Psoas muscle (tissue), 8 donors: ENCODE measurements around the gene LSMEM2. TPM values are rescaled to one million over a fixed set of nuclear protein-coding genes. Genes with fewer than 3 reads are reported as not detected.
A peak's percentile ranks its signal among the peaks of the same experiment; 100 is the strongest.

Experiments
- ATAC-seq, 4 donors: fragments of 200-7000 bp; cut with Tn5 transposase; one replicate each; pipeline ENCODE4 v1.9.1; 2020; ENCODE audit warnings: moderate library complexity in 3 of 4, mild to moderate bottlenecking in 2 of 4
- DNase-seq, 2 donors: peaks; one replicate each; pipeline ENCODE4 v3.0.0-alpha.2; 2020
- H3K27ac ChIP-seq: fragments of 200-600 bp; one replicate; pipeline ENCODE4 v1.8.0; 2022
- H3K27me3 ChIP-seq, 3 donors: fragments of 200-600 bp in 1 of 3; one replicate each; pipeline versions ENCODE4 v1.6.1 to v1.8.0; 2013 to 2022; ENCODE audit warnings: low read length in 2 of 3, mild to moderate bottlenecking in 2 of 3, moderate library complexity in 1 of 3; ENCODE audit not compliant: insufficient read depth in 3 of 3
- H3K36me3 ChIP-seq, 2 donors: fragments of 200-600 bp in 1 of 2; one replicate each; pipeline versions ENCODE4 v1.6.1 to v1.8.0; 2013 to 2022; ENCODE audit warnings: low read depth in 1 of 2, mild to moderate bottlenecking in 1 of 2, moderate library complexity in 1 of 2; ENCODE audit not compliant: insufficient read depth in 1 of 2
- H3K4me1 ChIP-seq: fragments of 200-600 bp; one replicate; pipeline ENCODE4 v1.8.0; 2022
- H3K4me3 ChIP-seq: fragments of 200-600 bp; one replicate; pipeline ENCODE4 v1.8.0; 2022; ENCODE audit warnings: mild to moderate bottlenecking
- H3K9me3 ChIP-seq: fragments of 200-600 bp; one replicate; pipeline ENCODE4 v1.8.0; 2022
- WGBS, 3 donors: extraction: QIAGEN DNeasy Blood & Tissue Kit; methylation state at CpG; one replicate each; pipeline versions ENCODE4 v1.1.6 to v1.1.7; 2013; 5-methylcytosine and 5-hydroxymethylcytosine counted together
- intact Hi-C, 2 donors: fragments of 100-400 bp; cut with DNase I; formaldehyde crosslinking; loops; one replicate each; pipeline versions ENCODE4 v1.11.0 to v1.14.2; 2022
- polyA plus RNA-seq, 3 donors: library from polyadenylated mRNA; stranded (reverse); fragments of 200-250 nt; gene quantifications; one replicate each; pipeline ENCODE4 v1.2.3, GENCODE V29; 2013
- total RNA-seq, 4 donors: library from RNA; stranded (reverse); fragmentation: NEBNext Ultra II Directional in 2 of 4; extraction: Animal tissue kit (Norgen Biotek cat#: 25700) in 2 of 4; gene quantifications; one replicate each; pipeline versions ENCODE4 v1.2.1 to v1.2.4, GENCODE V29; 2021 to 2023
- TF ChIP-seq, protein P1 (sequence below): fragments of 200-600 bp; IDR thresholded peaks from one replicate; pipeline ENCODE4 v1.8.0; 2022; ENCODE audit warnings: antibody characterized with exemption
- donor health status: healthy with polysubstance abuse.
- donor health status: DM: no; HTN: no; CAD: no; lungs with moderate emphysema.
- donor health status: Bipolar disorder and iron deficiency.
- donor health status: healthy.
- donor health status: DM: yes; HTN: yes; CAD: no.
- donor health status: DM: no; HTN: no; CAD: no.
- donor health status: DM: no; HTN: no; CAD: no.
- donor health status: DM: yes; HTN: yes; CAD: no.

LSMEM2 gene
- total and polyA plus RNA-seq, 7 donors: 0.61 to 13.1 (median 1.1) TPM

DNA sequence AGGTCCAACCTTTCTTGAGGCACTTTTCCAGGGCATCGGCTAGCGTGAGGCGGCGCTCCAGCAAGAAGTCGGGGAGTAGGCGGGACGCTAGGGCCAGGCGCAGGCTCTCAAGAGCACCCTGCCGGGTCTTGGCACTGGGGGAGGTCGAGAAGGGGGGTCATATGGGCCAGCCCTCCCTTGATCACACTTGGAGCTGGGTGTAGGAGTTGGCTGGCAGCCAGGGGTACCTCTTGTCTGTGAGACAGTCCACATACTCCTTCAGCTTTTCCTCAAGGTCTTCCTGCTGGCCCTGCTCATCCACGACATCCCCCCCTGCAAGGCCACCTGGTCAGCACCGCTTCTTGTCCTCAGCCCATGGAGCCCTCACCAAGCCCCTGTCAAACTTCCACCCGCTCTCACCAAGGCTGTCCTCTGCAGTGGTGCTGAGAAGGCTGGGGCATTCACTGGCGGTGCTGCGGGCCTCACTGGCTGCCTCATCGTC, 11.3 kb downstream of the LSMEM2 start:
- Histone ChIP-seq H3K4me3 (no peak overlapping the region), H3K27ac (no peak overlapping the region), H3K27me3 (no peaks in the 10 kb centered on the region), H3K36me3 (peaks cover 14 to 46% of the 10 kb centered on the region in 2 donors), H3K4me1 (peaks cover 20% of the 10 kb centered on the region), H3K9me3 (no peaks in the 10 kb centered on the region)
- no peak for ATAC-seq
- intact Hi-C loops: no loop called here
- DNase-seq: no peak
- TF ChIP-seq, protein P1, sequence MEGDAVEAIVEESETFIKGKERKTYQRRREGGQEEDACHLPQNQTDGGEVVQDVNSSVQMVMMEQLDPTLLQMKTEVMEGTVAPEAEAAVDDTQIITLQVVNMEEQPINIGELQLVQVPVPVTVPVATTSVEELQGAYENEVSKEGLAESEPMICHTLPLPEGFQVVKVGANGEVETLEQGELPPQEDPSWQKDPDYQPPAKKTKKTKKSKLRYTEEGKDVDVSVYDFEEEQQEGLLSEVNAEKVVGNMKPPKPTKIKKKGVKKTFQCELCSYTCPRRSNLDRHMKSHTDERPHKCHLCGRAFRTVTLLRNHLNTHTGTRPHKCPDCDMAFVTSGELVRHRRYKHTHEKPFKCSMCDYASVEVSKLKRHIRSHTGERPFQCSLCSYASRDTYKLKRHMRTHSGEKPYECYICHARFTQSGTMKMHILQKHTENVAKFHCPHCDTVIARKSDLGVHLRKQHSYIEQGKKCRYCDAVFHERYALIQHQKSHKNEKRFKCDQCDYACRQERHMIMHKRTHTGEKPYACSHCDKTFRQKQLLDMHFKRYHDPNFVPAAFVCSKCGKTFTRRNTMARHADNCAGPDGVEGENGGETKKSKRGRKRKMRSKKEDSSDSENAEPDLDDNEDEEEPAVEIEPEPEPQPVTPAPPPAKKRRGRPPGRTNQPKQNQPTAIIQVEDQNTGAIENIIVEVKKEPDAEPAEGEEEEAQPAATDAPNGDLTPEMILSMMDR: no peak
- 82 to 91% (median 84%) methylated on average over 16 of the region's 16 CpGs for WGBS, 3 donors

DNA sequence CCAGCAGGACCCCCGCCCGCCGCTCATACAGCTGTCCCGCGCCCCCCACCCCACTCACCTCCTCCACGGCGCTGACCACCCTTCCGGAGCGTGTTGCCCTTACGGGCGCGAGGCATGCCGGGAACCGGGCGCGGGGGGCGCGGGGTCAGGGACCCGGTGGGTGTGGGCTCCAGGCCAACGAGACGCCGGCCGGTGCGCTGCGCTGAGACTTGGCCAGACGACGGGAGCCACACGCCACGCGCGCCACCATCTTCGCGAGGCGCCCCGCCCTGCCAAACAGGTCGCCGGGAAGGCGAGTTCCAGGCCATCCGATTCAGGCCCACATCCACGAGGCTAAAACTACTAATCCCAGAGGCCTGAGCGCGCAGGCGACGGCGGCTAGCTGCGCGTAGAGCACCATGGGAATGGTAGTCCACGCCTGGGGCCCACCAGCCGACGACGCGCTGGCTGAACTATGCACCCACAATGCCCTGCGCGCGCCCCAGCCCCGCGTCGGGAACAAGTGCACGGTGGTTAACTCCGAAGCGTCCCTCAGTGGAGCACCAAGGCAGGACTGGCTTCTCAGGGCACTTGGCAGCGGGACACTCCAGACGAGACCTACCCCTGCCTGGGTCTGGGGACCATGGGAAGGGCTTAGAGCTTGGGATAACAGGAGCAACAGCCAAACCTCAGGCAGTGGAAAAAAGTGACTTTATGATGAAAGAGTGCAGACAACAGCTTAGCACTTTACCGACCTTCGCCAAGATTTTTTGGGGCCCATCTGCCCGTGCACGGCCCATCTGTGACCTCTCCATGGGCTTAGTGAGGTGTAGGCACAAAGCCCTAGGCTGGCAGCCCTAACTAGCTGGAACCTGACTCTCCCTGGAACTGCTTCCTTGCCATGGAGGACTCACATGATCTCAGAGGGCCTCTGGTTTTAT, 13.5 kb downstream of the LSMEM2 start, which contains the start of gene IFRD2:
IFRD2 (minus strand) TSS at position 271 of the 920 bp plus-strand sequence; CDS start at position 116, 155 bp downstream.
- peak; percentile 97 to 99 for DNase-seq
- intact Hi-C loops: no loop called here
- peak within 1 kb of the TSS; percentile 96 for H3K4me3 ChIP-seq
- ATAC-seq: peak; percentile 90 to 92 (median 91)
- no peaks in the 10 kb centered on the region for H3K9me3 ChIP-seq
- peak within 1 kb of the TSS; percentile 99 for H3K27ac ChIP-seq
- WGBS, 3 donors: 0 to 1% (median 1%) methylated on average over 42 to 67 of the region's 67 CpGs
- TF ChIP-seq, protein P1: no peak
- peaks cover 11 to 39% of the 10 kb centered on the region in 2 donors for H3K36me3 ChIP-seq
- no peaks in the 10 kb centered on the region for H3K27me3 ChIP-seq
- H3K4me1 ChIP-seq: peaks cover 20% of the 10 kb centered on the region

DNA sequence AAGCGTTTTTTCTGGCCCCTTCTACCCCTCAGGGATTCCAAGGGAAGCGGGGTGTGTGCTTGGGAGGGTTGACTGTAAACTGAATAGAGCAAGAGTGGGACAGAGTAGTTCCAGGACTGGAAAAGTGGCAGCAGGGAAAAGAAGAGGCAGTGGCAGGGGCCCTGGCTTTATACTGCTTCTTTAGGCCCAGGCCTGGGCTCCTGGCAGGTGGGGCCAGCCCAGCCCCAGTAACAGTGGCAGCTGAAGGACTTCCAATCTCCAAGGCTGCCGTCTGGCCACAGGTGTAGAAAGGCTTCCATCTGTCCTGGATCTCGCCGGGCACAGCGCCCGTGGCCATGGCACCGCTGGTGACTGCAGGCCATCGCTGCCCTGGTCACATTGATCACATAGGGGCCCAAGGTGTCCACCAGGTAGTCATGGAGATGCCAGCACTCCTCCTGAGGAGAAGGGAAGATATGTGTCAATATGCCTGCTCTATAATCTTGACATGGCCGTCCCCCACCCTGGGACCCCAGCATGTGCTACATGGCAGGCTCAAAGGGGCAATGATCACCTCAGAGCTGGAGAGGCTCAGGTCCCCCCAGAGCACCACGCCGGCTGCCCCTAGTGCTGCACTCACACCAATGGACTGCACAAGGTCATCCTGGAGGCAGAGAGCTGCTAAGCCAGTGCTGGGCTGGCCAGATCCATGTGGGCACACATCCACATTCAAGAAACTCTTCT, 14.4 kb downstream of the LSMEM2 start:
- ATAC-seq (peak in 1 of 4 donors; percentile 1), DNase-seq (no peak)
- H3K4me3 ChIP-seq: peak overlapping the region; percentile 96

DNA sequence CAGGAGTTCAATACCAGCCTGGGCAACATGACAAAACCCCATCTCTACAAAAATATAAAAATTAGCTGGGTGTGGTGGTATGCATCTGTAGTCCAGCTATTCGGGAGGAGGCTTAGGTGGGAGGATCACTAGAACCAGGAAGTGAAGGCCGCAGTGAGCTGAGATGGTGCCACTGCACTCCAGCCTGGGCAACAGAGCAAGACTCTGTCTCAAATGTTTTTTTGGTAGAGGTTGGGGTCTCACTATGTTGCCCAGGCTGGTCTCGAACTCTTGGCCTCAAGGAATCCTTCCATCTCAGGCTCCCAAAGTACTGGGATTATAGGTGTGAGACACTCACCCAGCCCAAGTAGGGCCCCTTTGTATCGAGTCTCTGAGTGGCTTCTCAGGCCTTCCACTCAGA, 15.2 kb downstream of the LSMEM2 start:
- no peak for DNase-seq
- TF ChIP-seq, protein P1: no peak
- no peak for ATAC-seq
- H3K36me3 ChIP-seq: peaks cover 4 to 23% of the 10 kb centered on the region in 2 donors
- peaks cover 30% of the 10 kb centered on the region for H3K4me1 ChIP-seq
- 85 to 89% (median 87%) methylated on average over 4 of the region's 4 CpGs for WGBS, 3 donors
- intact Hi-C loops: no loop called here
- H3K9me3 ChIP-seq: no peaks in the 10 kb centered on the region
- peak overlapping the region; percentile 99 for H3K27ac ChIP-seq
- H3K27me3 ChIP-seq: no peaks in the 10 kb centered on the region
- no peak overlapping the region for H3K4me3 ChIP-seq

More for the DNA sequence above, 14.4 kb downstream of the LSMEM2 start:
- 49 to 57% (median 50%) methylated on average over 12 of the region's 12 CpGs for WGBS, 3 donors
- peak overlapping the region; percentile 99 for H3K27ac ChIP-seq
- H3K9me3 ChIP-seq: no peaks in the 10 kb centered on the region
- peaks cover 24% of the 10 kb centered on the region for H3K4me1 ChIP-seq
- TF ChIP-seq, protein P1: no peak
- intact Hi-C loops: no loop called here
- H3K36me3 ChIP-seq: peaks cover 5 to 31% of the 10 kb centered on the region in 2 donors
- H3K27me3 ChIP-seq: no peaks in the 10 kb centered on the region
